ENCODE data around the gene CENPV.
"Not testable (repeated sequence)": the region's sequence is repeated elsewhere in the genome, so short reads cannot be mapped to it uniquely, and the experiment has no call there.

CENPV gene

GRCh38 chr17:16353317-16354174, at the start of gene CENPV:
Gene CENPV (minus strand): TSS chr17:16353469. CDS start chr17:16353436, 33 bp downstream.
- H3K9ac ChIP-seq (ENCODE audit: low read length): peak within 1 kb of the TSS; percentile 91

DNA sequence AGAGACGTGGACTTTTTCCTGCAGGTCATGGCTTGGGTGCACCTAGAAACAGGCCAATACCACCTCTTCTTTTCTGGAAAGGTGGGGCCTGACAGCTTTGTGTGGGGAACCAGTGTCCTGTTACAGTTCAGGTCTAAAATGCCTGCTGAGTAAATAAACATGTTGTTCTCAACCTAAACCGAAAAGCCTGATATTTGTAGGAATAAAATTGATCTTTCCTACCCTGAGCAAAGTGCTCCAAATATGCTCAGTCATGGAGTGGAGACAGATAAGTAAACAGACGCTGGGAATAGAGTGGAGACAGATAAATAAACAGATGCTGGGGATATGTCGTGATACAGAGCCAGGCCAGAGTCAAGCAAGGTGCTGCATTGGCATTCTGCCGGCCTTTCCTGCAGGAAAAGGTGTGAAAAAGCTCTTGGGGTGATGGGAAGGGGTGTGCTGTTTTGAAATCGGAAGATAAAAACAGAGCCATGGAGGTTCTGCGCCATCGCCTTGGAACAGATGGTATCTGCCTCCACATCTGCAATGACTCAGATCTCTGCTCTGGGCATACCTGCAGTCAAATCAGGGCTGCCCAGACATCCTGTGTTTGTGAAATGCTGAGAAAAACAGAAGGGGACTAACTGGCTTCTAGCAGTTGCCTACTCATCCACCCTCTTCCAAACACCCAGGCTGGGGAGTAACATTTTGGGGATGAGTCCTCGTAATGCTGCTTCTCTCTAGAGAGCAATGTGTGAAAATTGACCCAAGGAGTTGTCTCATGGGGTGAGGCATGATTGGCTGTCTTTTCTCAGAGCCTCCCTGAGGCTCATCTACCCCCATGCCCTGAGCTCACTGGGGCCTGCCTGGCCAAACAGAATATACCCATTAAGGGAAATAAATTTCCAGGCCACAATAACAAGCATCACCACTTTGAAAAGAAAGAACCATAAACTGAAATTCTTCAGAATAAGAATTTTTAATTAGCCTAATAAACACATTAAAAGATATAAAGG, 45.3 kb upstream of the CENPV start:
- H3K27me3 ChIP-seq (ENCODE audit: control insufficient read depth, insufficient read depth, low read length): no peaks in the 10 kb centered on the region
- H3K4me3 ChIP-seq (ENCODE audit: low read length): no peak overlapping the region
- H3K9ac ChIP-seq (ENCODE audit: low read length): no peak overlapping the region
- no peaks in the 10 kb centered on the region for H3K9me3 ChIP-seq (ENCODE audit: control insufficient read depth, low read length)
- H3K36me3 ChIP-seq (ENCODE audit: control insufficient read depth, insufficient read depth, low read length): no peaks in the 10 kb centered on the region
- peaks cover 4% of the 10 kb centered on the region for H3K4me1 ChIP-seq (ENCODE audit: control insufficient read depth, insufficient read depth, low read length)

More at GRCh38 chr17:16353317-16354174, at the start of gene CENPV:
- Histone ChIP-seq H3K4me3 (ENCODE audit: low read length) (peak within 1 kb of the TSS; percentile 80), H3K4me1 (ENCODE audit: control insufficient read depth, insufficient read depth, low read length) (peaks cover 5% of the 10 kb centered on the region), H3K27me3 (ENCODE audit: control insufficient read depth, insufficient read depth, low read length) (no peaks in the 10 kb centered on the region), H3K36me3 (ENCODE audit: control insufficient read depth, insufficient read depth, low read length) (peaks cover 1% of the 10 kb centered on the region), H3K9me3 (ENCODE audit: control insufficient read depth, low read length) (no peaks in the 10 kb centered on the region)

GRCh38 chr17:16396693-16397092, 43.4 kb upstream of the CENPV start:
- not testable (repeated sequence) for H3K9me3 ChIP-seq (ENCODE audit: control insufficient read depth, low read length); H3K4me3 ChIP-seq (ENCODE audit: low read length); H3K4me1 ChIP-seq (ENCODE audit: control insufficient read depth, insufficient read depth, low read length); H3K27me3 ChIP-seq (ENCODE audit: control insufficient read depth, insufficient read depth, low read length); H3K9ac ChIP-seq (ENCODE audit: low read length); H3K36me3 ChIP-seq (ENCODE audit: control insufficient read depth, insufficient read depth, low read length)

DNA sequence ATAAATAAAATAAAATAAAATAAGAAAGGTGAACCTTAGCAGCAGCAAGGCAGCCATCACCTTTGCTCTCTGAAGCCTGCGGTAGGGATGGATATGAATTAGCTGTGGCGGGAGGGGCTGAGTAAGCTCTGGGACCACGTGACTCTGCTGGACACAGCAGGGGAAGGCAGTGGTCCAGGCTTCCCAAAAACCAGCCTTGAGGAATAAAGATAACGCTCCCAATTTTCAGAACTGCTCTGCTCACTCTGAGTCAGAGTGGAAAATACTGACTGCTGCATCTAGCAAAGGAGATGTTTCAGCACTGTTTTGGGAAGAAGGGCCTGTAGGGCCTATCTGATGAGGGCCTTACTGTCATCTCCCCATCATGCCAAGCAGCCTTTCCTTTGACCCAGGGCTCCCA, 42.6 kb upstream of the CENPV start:
- H3K9ac ChIP-seq (ENCODE audit: low read length); H3K4me1 ChIP-seq (ENCODE audit: control insufficient read depth, insufficient read depth, low read length); H3K27me3 ChIP-seq (ENCODE audit: control insufficient read depth, insufficient read depth, low read length); H3K36me3 ChIP-seq (ENCODE audit: control insufficient read depth, insufficient read depth, low read length); H3K4me3 ChIP-seq (ENCODE audit: low read length); H3K9me3 ChIP-seq (ENCODE audit: control insufficient read depth, low read length): not testable (repeated sequence)

DNA sequence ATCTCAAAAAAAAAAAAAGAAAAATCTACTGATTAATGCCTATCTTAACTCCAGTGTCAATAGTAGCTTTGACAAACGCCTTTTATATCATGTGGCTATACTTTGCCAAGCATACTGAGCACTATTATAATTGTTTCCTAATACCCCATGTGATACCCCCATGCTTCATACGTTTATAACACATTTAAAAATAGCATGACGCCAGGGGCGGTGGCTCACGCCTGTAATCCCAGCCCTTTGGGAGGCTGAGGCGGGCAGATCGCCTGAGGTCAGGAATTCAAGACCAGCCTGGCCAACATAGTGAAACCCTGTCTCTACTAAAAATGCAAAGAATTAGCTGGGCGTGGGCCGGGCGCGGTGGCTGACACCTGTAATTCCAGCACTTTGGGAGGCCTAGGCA, 39.2 kb upstream of the CENPV start:
- not testable (repeated sequence) for H3K9me3 ChIP-seq (ENCODE audit: control insufficient read depth, low read length); H3K9ac ChIP-seq (ENCODE audit: low read length); H3K27me3 ChIP-seq (ENCODE audit: control insufficient read depth, insufficient read depth, low read length); H3K4me1 ChIP-seq (ENCODE audit: control insufficient read depth, insufficient read depth, low read length); H3K4me3 ChIP-seq (ENCODE audit: low read length); H3K36me3 ChIP-seq (ENCODE audit: control insufficient read depth, insufficient read depth, low read length)

DNA sequence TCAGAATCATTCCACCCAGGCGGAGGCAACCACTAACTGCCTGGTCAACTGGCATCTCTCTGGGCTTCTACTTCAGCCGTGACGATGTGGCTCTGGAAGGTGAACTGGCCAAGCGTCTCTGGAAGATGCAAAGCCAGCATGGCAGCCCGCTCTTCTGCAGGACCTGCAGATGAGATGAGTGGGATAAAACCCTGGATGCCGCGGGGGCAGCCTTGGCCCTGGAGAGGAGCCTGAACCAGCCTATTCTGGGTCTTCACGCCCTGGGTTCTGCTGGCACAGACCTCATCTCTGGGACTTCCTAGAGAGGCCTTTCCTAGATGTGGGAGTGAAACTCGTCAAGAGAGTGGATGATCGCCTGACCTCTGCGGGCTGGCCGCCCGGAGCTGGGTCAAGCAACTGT, 38.2 kb upstream of the CENPV start:
- H3K4me1 ChIP-seq (ENCODE audit: control insufficient read depth, insufficient read depth, low read length): peaks cover under 1% of the 10 kb centered on the region
- H3K9ac ChIP-seq (ENCODE audit: low read length): no peak overlapping the region
- H3K9me3 ChIP-seq (ENCODE audit: control insufficient read depth, low read length): no peaks in the 10 kb centered on the region
- H3K4me3 ChIP-seq (ENCODE audit: low read length): no peak overlapping the region
- H3K36me3 ChIP-seq (ENCODE audit: control insufficient read depth, insufficient read depth, low read length): no peaks in the 10 kb centered on the region
- no peaks in the 10 kb centered on the region for H3K27me3 ChIP-seq (ENCODE audit: control insufficient read depth, insufficient read depth, low read length)

GRCh38 chr17:16386126-16386507, 32.8 kb upstream of the CENPV start:
- peak overlapping the region; percentile 50 for H3K9ac ChIP-seq (ENCODE audit: low read length)
- H3K36me3 ChIP-seq (ENCODE audit: control insufficient read depth, insufficient read depth, low read length); H3K27me3 ChIP-seq (ENCODE audit: control insufficient read depth, insufficient read depth, low read length); H3K9me3 ChIP-seq (ENCODE audit: control insufficient read depth, low read length): not testable (repeated sequence)
- H3K4me1 ChIP-seq (ENCODE audit: control insufficient read depth, insufficient read depth, low read length): peaks cover 26% of the 10 kb centered on the region
- H3K4me3 ChIP-seq (ENCODE audit: low read length): peak overlapping the region; percentile 19

GRCh38 chr17:16384557-16384956, 31.3 kb upstream of the CENPV start:
- Histone ChIP-seq H3K4me1 (ENCODE audit: control insufficient read depth, insufficient read depth, low read length) (peaks cover 31% of the 10 kb centered on the region), H3K9me3 (ENCODE audit: control insufficient read depth, low read length) (no peaks in the 10 kb centered on the region), H3K9ac (ENCODE audit: low read length) (no peak overlapping the region), H3K27me3 (ENCODE audit: control insufficient read depth, insufficient read depth, low read length) (no peaks in the 10 kb centered on the region), H3K4me3 (ENCODE audit: low read length) (no peak overlapping the region), H3K36me3 (ENCODE audit: control insufficient read depth, insufficient read depth, low read length) (no peaks in the 10 kb centered on the region)

- no peaks in the 10 kb centered on the region for H3K9me3 ChIP-seq (ENCODE audit: control insufficient read depth, low read length)
- no peaks in the 10 kb centered on the region for H3K27me3 ChIP-seq (ENCODE audit: control insufficient read depth, insufficient read depth, low read length)
- H3K9ac ChIP-seq (ENCODE audit: low read length): no peak overlapping the region
- H3K4me1 ChIP-seq (ENCODE audit: control insufficient read depth, insufficient read depth, low read length): peaks cover 38% of the 10 kb centered on the region
- no peaks in the 10 kb centered on the region for H3K36me3 ChIP-seq (ENCODE audit: control insufficient read depth, insufficient read depth, low read length)
- no peak overlapping the region for H3K4me3 ChIP-seq (ENCODE audit: low read length)
These were observed 30.6 kb upstream of the CENPV start for GRCh38 chr17:16383772-16384287.

DNA sequence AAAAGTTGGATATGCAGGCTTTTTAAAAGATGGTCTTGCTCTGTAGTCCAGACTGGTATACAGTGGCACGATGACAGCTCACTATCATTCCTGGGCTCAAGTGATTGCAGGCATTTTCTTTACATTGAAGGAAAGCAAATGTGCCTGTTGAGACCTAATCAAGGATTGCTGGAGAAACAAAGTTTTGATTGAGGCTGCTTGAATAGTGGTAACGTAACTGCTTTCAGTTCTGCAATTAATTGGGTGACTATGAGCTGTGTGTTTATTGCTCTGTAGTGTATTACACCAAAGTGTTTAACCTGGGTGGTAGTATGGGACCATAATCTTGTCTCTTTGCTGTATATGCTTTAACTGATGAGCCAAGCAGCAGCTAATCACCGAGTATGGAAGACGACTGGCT, 29.9 kb upstream of the CENPV start:
- H3K4me3 ChIP-seq (ENCODE audit: low read length): no peak overlapping the region
- H3K27me3 ChIP-seq (ENCODE audit: control insufficient read depth, insufficient read depth, low read length): no peaks in the 10 kb centered on the region
- H3K4me1 ChIP-seq (ENCODE audit: control insufficient read depth, insufficient read depth, low read length): peaks cover 43% of the 10 kb centered on the region
- H3K9me3 ChIP-seq (ENCODE audit: control insufficient read depth, low read length): no peaks in the 10 kb centered on the region
- no peak overlapping the region for H3K9ac ChIP-seq (ENCODE audit: low read length)
- H3K36me3 ChIP-seq (ENCODE audit: control insufficient read depth, insufficient read depth, low read length): no peaks in the 10 kb centered on the region

DNA sequence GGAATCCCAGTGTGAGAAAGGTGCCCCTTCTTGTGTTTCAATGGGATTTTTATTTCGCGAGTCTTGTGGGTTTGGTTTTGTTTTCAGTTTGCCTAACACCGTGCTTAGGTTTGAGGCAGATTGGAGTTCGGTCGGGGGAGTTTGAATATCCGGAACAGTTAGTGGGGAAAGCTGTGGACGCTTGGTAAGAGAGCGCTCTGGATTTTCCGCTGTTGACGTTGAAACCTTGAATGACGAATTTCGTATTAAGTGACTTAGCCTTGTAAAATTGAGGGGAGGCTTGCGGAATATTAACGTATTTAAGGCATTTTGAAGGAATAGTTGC, 28.2 kb upstream of the CENPV start:
- Histone ChIP-seq H3K4me1 (ENCODE audit: control insufficient read depth, insufficient read depth, low read length) (peaks cover 43% of the 10 kb centered on the region), H3K36me3 (ENCODE audit: control insufficient read depth, insufficient read depth, low read length) (no peaks in the 10 kb centered on the region), H3K9me3 (ENCODE audit: control insufficient read depth, low read length) (no peaks in the 10 kb centered on the region), H3K4me3 (ENCODE audit: low read length) (peak overlapping the region; percentile 53), H3K9ac (ENCODE audit: low read length) (peak overlapping the region; percentile 96), H3K27me3 (ENCODE audit: control insufficient read depth, insufficient read depth, low read length) (no peaks in the 10 kb centered on the region)
